ENCODE data around the gene CDKAL1. TPM values are rescaled to one million over a fixed set of nuclear protein-coding genes. Genes with fewer than 3 reads are reported as not detected.

Gene CDKAL1
- total RNA-seq, 1 experiment from 2014 or later = 16.1 TPM

DNA sequence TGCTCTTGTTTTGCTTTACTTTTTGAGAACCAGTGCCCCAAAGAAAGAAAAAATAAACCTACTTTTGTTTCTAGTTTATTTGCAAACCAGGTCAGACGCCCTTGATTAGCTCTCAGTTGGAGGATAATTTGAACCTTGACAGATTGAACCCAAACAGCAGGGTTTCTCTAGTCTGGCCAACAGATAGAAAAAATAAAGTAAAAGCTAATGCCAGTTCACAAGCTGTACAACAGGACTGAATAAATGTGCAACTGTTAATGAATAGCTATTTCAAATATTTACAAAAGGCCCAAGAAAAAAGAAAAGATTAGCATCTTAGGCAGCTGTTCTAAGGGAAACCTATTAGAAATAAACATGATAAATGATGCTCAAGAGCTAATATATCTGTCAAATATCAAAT, 331.8 kb downstream of the CDKAL1 start:
- no TSS peak for BruUV-seq (replicated peaks)
- Histone ChIP-seq H3K27me3 (ENCODE audit: insufficient read depth, low read depth) (no peaks in the 10 kb centered on the region), H3K4me3 (no peak overlapping the region), H3K9me3 (ENCODE audit: insufficient read depth, low read depth) (no peaks in the 10 kb centered on the region), H2AFZ (no peak overlapping the region), H4K20me1 (ENCODE audit: insufficient read depth) (no peaks in the 10 kb centered on the region), H3K4me1 (replicated peaks; ENCODE audit: insufficient read depth) (no peaks in the 10 kb centered on the region), H3K79me2 (ENCODE audit: low read depth) (no peaks in the 10 kb centered on the region), H3K9me2 (ENCODE audit: insufficient read depth) (no peaks in the 10 kb centered on the region), H3K36me3 (ENCODE audit: low read depth) (no peaks in the 10 kb centered on the region), H3F3A (ENCODE audit: insufficient read depth, low read depth) (no peaks in the 10 kb centered on the region), H3K27ac (no peak overlapping the region), H3K4me2 (no peak overlapping the region)
- TF ChIP-seq CTCF (conservative IDR thresholded peaks at IDR 0.05) (no peak), EZH2 (IDR thresholded peaks at IDR 0.05; ENCODE audit: low read depth) (no peak)
- DNase-seq = no peak
- ChIA-PET POLR2A (ENCODE audit: unreplicated experiment) (no interaction called here), CTCF (no interaction called here)
- intact Hi-C loops (cut with micrococcal nuclease; ENCODE audit: unreplicated experiment) = no loop called here

DNA sequence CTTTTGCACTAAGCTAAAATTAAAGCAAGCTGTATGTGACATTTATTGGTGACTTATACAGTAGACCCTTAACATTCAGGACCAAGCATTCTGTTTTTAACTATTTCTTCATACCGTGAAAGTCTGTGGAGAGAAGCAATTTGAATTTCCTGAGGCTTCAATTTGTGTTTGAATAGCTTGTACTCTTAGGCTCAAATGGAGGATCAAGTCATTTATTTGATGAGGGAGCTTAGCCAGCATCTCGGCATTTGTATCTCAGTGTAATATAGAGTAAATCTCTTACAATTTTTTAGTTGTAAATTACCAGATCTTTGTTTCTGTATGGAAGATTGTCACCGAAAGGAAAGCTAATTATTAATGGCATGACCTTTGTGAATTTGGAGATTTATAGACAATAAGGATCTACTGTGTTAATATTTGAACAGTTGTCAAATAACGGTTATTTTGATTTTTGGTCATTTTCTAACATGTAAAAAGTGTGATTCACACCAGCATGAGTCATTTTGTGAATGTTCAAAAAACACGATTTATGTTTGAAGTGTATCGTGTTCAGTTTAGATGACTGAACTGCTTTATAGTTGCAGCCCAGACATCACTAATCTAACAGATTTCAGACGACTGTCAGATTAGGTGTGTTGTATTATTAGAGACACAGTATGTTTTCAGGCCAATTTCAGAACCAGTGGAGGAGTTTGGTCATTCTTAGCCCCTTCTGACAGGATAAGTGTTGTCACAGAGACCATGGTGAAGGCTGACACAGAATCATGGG, 332.9 kb downstream of the CDKAL1 start:
- no peaks in the 10 kb centered on the region for H3F3A ChIP-seq (ENCODE audit: insufficient read depth, low read depth)
- H3K27me3 ChIP-seq (ENCODE audit: insufficient read depth, low read depth) = no peaks in the 10 kb centered on the region
- H3K9me2 ChIP-seq (ENCODE audit: insufficient read depth) = no peaks in the 10 kb centered on the region
- ChIA-PET POLR2A (ENCODE audit: unreplicated experiment) (no interaction called here), CTCF (no interaction called here)
- H3K36me3 ChIP-seq (ENCODE audit: low read depth) = no peaks in the 10 kb centered on the region
- TF ChIP-seq EZH2 (IDR thresholded peaks at IDR 0.05; ENCODE audit: low read depth) (no peak), CTCF (conservative IDR thresholded peaks at IDR 0.05) (no peak)
- intact Hi-C loops (cut with micrococcal nuclease; ENCODE audit: unreplicated experiment) = no loop called here
- H3K27ac ChIP-seq = no peak overlapping the region
- no peaks in the 10 kb centered on the region for H3K9me3 ChIP-seq (ENCODE audit: insufficient read depth, low read depth)
- H3K79me2 ChIP-seq (ENCODE audit: low read depth) = no peaks in the 10 kb centered on the region
- no TSS peak for BruUV-seq (replicated peaks)
- DNase-seq = no peak
- H4K20me1 ChIP-seq (ENCODE audit: insufficient read depth) = no peaks in the 10 kb centered on the region
- H3K4me1 ChIP-seq (replicated peaks; ENCODE audit: insufficient read depth) = no peaks in the 10 kb centered on the region
- no peak overlapping the region for H3K4me2 ChIP-seq
- no peak overlapping the region for H3K4me3 ChIP-seq
- H2AFZ ChIP-seq = no peak overlapping the region

DNA sequence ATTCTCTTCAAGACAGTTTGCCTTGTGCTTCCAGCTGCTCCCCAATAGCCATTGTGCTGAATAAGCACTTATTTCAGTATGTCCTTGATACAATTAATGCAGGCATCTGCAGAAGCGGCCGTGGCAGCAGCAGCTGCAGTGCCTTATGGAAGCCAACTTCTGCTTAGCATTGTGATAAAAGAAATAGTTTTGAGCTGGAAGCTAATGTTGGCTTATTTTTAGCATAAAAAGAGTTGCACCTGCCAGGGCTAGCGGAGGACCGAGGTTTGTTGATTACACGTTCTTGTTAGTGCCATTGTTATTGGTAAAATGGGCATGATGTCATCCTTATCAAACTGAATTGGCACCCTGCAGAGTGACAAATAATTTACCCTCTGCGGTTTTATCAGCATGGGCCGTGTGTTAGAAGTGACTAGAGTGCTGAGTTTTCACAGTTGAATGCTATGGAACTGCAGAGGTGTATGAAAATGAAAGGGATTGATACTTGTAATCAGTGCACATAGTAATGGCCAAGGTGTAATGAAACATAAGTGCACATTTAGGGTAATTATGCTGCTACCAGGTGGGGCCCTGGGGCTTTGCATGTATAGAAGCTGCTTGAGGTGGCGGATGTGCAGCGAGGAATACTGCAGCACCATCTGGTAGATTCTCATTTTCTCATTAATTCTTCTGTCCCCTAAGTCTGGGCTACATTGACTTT, 334.3 kb downstream of the CDKAL1 start:
- Histone ChIP-seq H3K4me2 (no peak overlapping the region), H3K36me3 (ENCODE audit: low read depth) (no peaks in the 10 kb centered on the region), H3K27me3 (ENCODE audit: insufficient read depth, low read depth) (no peaks in the 10 kb centered on the region), H4K20me1 (ENCODE audit: insufficient read depth) (no peaks in the 10 kb centered on the region), H3K79me2 (ENCODE audit: low read depth) (no peaks in the 10 kb centered on the region), H3K4me3 (no peak overlapping the region), H3K9me3 (ENCODE audit: insufficient read depth, low read depth) (no peaks in the 10 kb centered on the region), H2AFZ (no peak overlapping the region), H3K9me2 (ENCODE audit: insufficient read depth) (no peaks in the 10 kb centered on the region), H3F3A (ENCODE audit: insufficient read depth, low read depth) (no peaks in the 10 kb centered on the region), H3K4me1 (replicated peaks; ENCODE audit: insufficient read depth) (no peaks in the 10 kb centered on the region), H3K27ac (no peak overlapping the region)
- no peak for DNase-seq
- CTCF ChIA-PET = no interaction called here
- no TSS peak for BruUV-seq (replicated peaks)
- intact Hi-C loops (cut with micrococcal nuclease; ENCODE audit: unreplicated experiment) = no loop called here
- no peak for TF ChIP-seq CTCF (conservative IDR thresholded peaks at IDR 0.05)
- POLR2A ChIA-PET (ENCODE audit: unreplicated experiment) = no interaction called here
